ENCODE results near the gene CALML5.

CALML5 gene

DNA sequence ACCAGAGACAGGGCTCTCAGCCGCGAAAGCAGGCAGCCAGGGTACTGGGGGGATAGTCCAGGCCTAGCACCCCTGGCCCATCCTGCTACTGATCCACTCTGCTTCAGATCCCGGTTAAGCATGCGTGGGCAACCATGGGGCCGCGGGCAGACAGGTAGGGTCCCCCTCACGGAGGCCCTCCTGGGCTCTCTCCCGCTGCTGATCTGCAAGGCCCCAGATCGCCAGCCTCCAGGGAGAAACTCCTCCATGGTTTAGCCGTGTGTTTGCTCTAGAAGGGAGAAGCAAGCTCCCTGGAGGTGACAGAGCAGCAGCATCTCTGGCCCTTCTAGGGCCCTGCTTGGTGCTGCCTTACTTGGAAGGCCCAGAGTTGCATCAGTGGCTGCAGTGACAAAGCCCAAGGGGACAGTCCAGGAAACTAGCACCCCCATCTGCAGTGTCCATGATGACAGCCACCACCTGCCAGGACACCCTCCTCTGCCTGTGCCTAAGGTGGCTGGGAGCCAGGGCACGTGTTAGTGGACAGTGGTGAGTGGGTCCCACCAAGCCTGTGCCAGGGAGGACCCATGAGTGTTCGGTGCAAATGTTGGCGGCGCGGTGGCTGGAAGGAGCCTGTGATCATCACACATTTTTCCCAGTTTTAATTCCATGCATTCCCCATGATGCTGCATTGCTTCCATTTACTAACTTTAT is 29.2 kb downstream of the CALML5 start:
- no peak overlapping the region for H3K9ac ChIP-seq (ENCODE audit: insufficient read length)
- H3K9me3 ChIP-seq (ENCODE audit: low read depth, low read length): no peaks in the 10 kb centered on the region
- no peaks in the 10 kb centered on the region for H3K36me3 ChIP-seq (ENCODE audit: insufficient read depth, low read length)
- no peak for DNase-seq (ENCODE audit: low read depth, low spot score)
- H3K27ac ChIP-seq: no peak overlapping the region
- TF ChIP-seq FOXP2 (optimal IDR thresholded peaks at IDR 0.05; ENCODE audit: control extremely low read depth, extremely low read length, insufficient read depth) (no peak), EZH2 (IDR thresholded peaks at IDR 0.05) (no peak), POLR2AphosphoS5 (IDR thresholded peaks at IDR 0.05; ENCODE audit: borderline replicate concordance, low read depth, low read length) (no peak)
- no peak overlapping the region for H3K4me3 ChIP-seq

DNA sequence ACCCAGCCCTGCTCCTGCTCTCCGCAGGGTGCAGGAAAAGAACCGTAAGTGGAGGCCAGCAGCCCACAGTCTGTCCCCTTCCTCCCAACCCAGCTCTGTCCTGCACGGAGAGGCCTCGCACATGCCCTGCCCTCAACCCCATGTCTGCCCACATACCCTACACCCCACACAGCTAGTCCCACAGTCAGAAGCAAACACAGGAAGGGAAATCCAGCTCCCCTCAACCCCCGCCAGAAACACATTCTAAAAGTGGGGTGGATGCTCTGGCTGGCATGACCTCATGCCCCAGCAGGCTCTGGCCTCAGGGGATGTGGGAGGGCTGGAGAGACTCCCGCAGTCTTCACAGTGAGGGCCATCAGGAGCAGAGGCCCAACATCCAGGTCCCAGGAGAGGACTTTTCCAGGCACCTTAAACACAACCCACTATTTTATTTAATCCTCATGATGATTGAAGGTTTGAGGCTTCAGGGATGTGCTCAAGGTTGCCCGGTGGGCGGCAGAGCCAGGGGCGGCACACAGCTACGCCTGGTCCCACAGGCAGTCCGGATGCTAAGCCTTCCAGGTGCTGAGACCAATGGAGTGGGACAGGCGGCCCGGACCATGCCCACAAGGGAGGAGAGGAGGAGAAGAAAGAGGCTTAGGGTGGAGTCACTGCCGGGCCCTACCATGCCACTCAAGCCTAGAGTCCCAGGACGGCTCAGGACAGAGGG is 29.9 kb downstream of the CALML5 start:
- DNase-seq (ENCODE audit: low read depth, low spot score): no peak
- Histone ChIP-seq H3K36me3 (ENCODE audit: insufficient read depth, low read length) (no peaks in the 10 kb centered on the region), H3K9ac (ENCODE audit: insufficient read length) (no peak overlapping the region), H3K27ac (no peak overlapping the region), H3K4me3 (no peak overlapping the region), H3K9me3 (ENCODE audit: low read depth, low read length) (no peaks in the 10 kb centered on the region)
- TF ChIP-seq FOXP2 (optimal IDR thresholded peaks at IDR 0.05; ENCODE audit: control extremely low read depth, extremely low read length, insufficient read depth): no peak
- TF ChIP-seq EZH2 (IDR thresholded peaks at IDR 0.05): no peak
- TF ChIP-seq POLR2AphosphoS5 (IDR thresholded peaks at IDR 0.05; ENCODE audit: borderline replicate concordance, low read depth, low read length): no peak

DNA sequence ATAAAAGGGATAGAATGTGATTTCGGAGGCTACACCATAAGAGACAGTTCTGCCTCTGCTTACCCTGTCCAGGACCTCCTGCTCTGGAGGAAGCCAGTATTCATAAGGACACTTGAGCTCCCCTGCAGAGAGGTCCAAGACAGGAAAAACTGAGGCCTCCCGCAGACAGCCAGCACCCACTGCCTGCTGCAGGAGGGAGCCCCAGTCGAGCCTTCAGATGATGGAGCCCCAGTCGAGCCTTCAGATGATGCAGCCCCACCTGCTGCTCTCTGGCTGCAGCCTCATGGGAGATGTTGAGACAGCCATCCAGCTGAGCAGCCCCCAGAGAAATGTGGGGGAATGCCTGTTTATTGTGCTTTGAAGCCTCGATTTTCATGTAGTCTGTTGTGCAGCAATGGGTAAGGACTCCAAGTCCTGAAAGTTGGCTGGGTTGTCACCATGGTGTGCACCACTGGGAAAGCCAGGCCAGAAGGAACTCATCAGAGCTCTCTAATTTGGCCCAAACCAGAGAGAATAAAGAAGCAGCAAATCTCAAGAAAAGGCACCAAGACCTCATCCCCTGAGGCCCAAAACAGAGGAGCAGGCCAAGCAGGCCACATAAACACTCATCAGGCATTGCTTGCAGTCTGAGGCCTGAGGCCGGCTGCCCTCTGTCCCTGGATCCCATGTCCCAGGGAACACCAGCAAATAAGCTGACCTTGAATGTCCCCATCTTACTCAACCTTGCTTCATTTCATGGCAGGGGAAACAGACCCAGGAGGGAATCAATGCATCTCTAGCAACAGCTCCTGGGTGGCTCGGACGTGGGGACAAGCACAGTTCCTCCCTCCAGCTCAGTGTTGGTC is 30.9 kb downstream of the CALML5 start:
- H3K9ac ChIP-seq (ENCODE audit: insufficient read length): no peak overlapping the region
- H3K36me3 ChIP-seq (ENCODE audit: insufficient read depth, low read length): no peaks in the 10 kb centered on the region
- DNase-seq (ENCODE audit: low read depth, low spot score): no peak
- TF ChIP-seq FOXP2 (optimal IDR thresholded peaks at IDR 0.05; ENCODE audit: control extremely low read depth, extremely low read length, insufficient read depth) (no peak), EZH2 (IDR thresholded peaks at IDR 0.05) (no peak), POLR2AphosphoS5 (IDR thresholded peaks at IDR 0.05; ENCODE audit: borderline replicate concordance, low read depth, low read length) (no peak)
- no peak overlapping the region for H3K4me3 ChIP-seq
- H3K27ac ChIP-seq: no peak overlapping the region
- no peaks in the 10 kb centered on the region for H3K9me3 ChIP-seq (ENCODE audit: low read depth, low read length)

DNA sequence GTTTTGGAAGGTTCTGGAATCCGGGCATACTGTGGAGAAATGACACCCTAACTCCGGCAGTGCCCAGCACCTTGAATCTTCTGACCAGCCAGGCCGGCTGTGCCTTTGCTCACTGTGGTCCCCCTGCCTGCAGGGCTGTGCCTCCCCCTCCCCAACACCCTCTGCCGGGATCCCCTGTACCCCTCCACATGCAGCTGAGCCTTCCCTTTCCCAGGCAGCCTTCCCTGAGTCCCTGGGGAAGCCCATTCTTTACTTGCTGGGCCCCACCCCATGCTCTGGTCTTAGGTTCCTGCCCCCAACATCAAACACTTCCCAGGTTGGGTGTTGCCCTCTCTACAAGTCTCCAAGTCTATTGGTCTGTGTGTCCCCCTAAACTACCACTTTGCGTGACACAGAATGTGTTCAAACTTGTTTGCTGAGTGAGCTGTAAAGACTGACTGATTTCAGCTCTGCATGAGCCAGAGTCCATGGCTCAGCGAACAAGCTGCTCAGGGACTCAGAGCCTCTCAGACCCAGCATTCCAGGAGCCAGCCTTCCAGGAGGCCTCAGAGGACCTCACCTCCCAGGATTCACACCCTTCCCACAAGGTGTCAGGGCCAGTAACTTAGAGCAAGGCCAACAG is 31.6 kb downstream of the CALML5 start:
- Histone ChIP-seq H3K9ac (ENCODE audit: insufficient read length) (no peak overlapping the region), H3K27ac (no peak overlapping the region)
- no peak for DNase-seq (ENCODE audit: low read depth, low spot score)

DNA sequence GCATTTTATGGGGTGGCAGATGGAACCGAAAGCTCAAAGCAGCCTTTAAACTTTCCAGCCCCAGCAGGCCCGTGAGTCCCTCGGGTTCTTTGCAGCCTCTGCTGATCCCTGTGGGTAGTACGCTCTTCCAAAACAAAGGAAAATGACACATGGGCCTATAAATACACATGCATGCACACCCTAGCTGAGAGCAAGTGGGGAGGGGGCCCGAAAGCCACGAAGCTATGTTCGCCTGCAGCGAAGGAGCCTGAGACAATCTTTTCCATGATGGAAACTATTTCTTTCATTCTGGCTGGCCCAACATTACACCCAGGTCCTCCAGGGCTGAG is 32.2 kb downstream of the CALML5 start:
- Histone ChIP-seq H3K9ac (ENCODE audit: insufficient read length) (no peak overlapping the region), H3K9me3 (ENCODE audit: low read depth, low read length) (no peaks in the 10 kb centered on the region), H3K27ac (no peak overlapping the region), H3K4me3 (no peak overlapping the region), H3K36me3 (ENCODE audit: insufficient read depth, low read length) (no peaks in the 10 kb centered on the region)
- DNase-seq (ENCODE audit: low read depth, low spot score): no peak
- TF ChIP-seq POLR2AphosphoS5 (IDR thresholded peaks at IDR 0.05; ENCODE audit: borderline replicate concordance, low read depth, low read length) (no peak), FOXP2 (optimal IDR thresholded peaks at IDR 0.05; ENCODE audit: control extremely low read depth, extremely low read length, insufficient read depth) (no peak), EZH2 (IDR thresholded peaks at IDR 0.05) (no peak)

More for the DNA sequence above, 31.6 kb downstream of the CALML5 start:
- TF ChIP-seq EZH2 (IDR thresholded peaks at IDR 0.05): no peak
- no peak for TF ChIP-seq POLR2AphosphoS5 (IDR thresholded peaks at IDR 0.05; ENCODE audit: borderline replicate concordance, low read depth, low read length)
- TF ChIP-seq FOXP2 (optimal IDR thresholded peaks at IDR 0.05; ENCODE audit: control extremely low read depth, extremely low read length, insufficient read depth): no peak
- H3K4me3 ChIP-seq: no peak overlapping the region
- H3K9me3 ChIP-seq (ENCODE audit: low read depth, low read length): no peaks in the 10 kb centered on the region
- H3K36me3 ChIP-seq (ENCODE audit: insufficient read depth, low read length): no peaks in the 10 kb centered on the region

DNA sequence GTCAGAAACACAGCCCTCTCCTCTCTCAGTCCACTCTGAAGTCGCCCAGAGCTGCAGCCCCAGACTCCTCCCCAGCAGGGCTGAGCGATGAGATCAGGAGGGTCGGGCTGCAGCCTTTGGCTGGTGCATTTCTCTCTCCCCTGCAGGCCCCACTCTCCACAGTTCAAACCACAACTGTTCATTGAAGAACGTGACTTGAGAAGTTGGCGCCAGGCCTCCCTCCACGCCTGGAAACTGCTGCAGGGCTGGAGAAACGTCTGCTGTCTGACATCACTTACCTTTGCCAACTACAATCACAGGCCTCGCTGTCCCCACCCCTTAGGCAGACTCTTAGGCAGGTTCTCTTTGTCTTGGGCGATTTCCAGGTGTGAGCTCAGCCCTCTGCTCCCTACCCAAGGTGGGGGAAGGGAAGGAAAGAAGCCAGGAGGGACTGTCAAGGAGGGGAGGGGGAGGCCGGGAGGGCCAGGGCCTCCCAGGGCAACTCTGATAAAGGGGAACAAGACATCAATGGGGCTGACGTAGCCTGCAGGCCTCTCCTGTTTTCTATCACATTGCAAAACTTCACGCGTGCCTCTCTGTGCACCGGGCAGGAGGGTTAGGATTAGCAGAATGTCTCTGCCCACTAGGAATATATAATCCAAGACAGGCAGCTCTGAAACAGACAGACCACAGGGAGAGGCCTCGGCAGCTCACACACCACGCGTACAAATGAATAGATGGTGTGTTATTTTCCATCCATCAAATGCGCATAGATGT is 32.7 kb downstream of the CALML5 start:
- no peak for DNase-seq (ENCODE audit: low read depth, low spot score)
- no peak for TF ChIP-seq FOXP2 (optimal IDR thresholded peaks at IDR 0.05; ENCODE audit: control extremely low read depth, extremely low read length, insufficient read depth)
- no peak for TF ChIP-seq EZH2 (IDR thresholded peaks at IDR 0.05)
- TF ChIP-seq POLR2AphosphoS5 (IDR thresholded peaks at IDR 0.05; ENCODE audit: borderline replicate concordance, low read depth, low read length): no peak
- H3K4me3 ChIP-seq: no peak overlapping the region
- no peaks in the 10 kb centered on the region for H3K9me3 ChIP-seq (ENCODE audit: low read depth, low read length)
- H3K36me3 ChIP-seq (ENCODE audit: insufficient read depth, low read length): no peaks in the 10 kb centered on the region
- H3K9ac ChIP-seq (ENCODE audit: insufficient read length): no peak overlapping the region
- H3K27ac ChIP-seq: no peak overlapping the region

DNA sequence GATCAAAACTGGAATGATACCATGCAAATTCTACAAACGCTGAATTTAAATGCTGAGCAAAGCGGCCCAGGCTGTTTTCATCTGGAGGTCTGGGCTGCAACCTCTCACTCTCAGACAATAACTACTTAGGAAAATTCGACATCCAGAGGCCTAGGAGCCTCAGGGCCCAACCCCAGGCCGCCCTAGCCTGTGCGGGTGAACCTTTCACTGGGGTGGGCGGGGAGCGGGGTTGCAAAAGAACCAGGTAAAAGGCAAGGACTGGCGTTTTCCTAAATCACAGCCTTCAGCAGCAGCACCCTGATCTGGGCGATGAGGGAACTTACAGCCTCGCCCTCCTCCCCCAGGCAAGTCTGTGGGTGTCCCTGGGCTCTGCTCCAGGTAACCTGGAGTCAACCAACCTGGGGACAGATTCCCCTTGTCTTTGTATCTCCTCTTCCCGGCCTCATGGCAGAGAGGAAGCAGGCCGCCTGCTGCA is 33.4 kb downstream of the CALML5 start:
- Histone ChIP-seq H3K9ac (ENCODE audit: insufficient read length) (no peak overlapping the region), H3K4me3 (no peak overlapping the region), H3K9me3 (ENCODE audit: low read depth, low read length) (no peaks in the 10 kb centered on the region), H3K36me3 (ENCODE audit: insufficient read depth, low read length) (no peaks in the 10 kb centered on the region), H3K27ac (no peak overlapping the region)
- DNase-seq (ENCODE audit: low read depth, low spot score): no peak
- no peak for TF ChIP-seq FOXP2 (optimal IDR thresholded peaks at IDR 0.05; ENCODE audit: control extremely low read depth, extremely low read length, insufficient read depth)

Measured in SK-N-MC (cell line).